HG02938 (cell line): ENCODE measurements around the gene PPIE.
"Not testable (repeated sequence)": the region's sequence is repeated elsewhere in the genome, so short reads cannot be mapped to it uniquely, and the experiment has no call there.

Source experiments
- ATAC-seq: cut with Tn5 transposase; IDR thresholded peaks from one replicate; pipeline ENCODE4 v1.9.1; 2021; ENCODE audit warnings: mild to moderate bottlenecking, moderate library complexity; ENCODE audit not compliant: unreplicated experiment

The PPIE gene

GRCh38 chr1:39776886-39777285, 38.2 kb downstream of the PPIE start:
- ATAC-seq: no peak

- ATAC-seq: no peak
These were observed 38.6 kb downstream of the PPIE start for GRCh38 chr1:39777306-39777705.

- ATAC-seq: not testable (repeated sequence)
These were observed 39.2 kb downstream of the PPIE start for GRCh38 chr1:39777896-39778295.

GRCh38 chr1:39778463-39779099, 39.9 kb downstream of the PPIE start:
- ATAC-seq: not testable (repeated sequence)

GRCh38 chr1:39779137-39779536, 40.5 kb downstream of the PPIE start:
- ATAC-seq: no peak

- ATAC-seq: no peak
These were observed 41.1 kb downstream of the PPIE start for GRCh38 chr1:39779821-39780220.

- no peak for ATAC-seq
These were observed 42.6 kb downstream of the PPIE start for GRCh38 chr1:39781349-39781715.

- ATAC-seq: no peak
These were observed 43.4 kb downstream of the PPIE start for GRCh38 chr1:39782103-39782502.

- ATAC-seq: not testable (repeated sequence)
These were observed 44.0 kb downstream of the PPIE start for GRCh38 chr1:39782685-39783084.

GRCh38 chr1:39786303-39787107, 47.8 kb downstream of the PPIE start:
- ATAC-seq: not testable (repeated sequence)

GRCh38 chr1:39787108-39787375, 48.4 kb downstream of the PPIE start:
- not testable (repeated sequence) for ATAC-seq

- ATAC-seq: no peak
These were observed 48.8 kb downstream of the PPIE start for GRCh38 chr1:39787468-39787867.

- ATAC-seq: not testable (repeated sequence)
These were observed 49.3 kb downstream of the PPIE start for GRCh38 chr1:39787964-39788363.

GRCh38 chr1:39788426-39788757, 49.7 kb downstream of the PPIE start:
- ATAC-seq: no peak

- ATAC-seq: no peak
These were observed 50.3 kb downstream of the PPIE start, which contains the start of gene BMP8B for GRCh38 chr1:39788758-39789570. Gene BMP8B (minus strand): TSS chr1:39788865. CDS start chr1:39788485, 380 bp downstream.

- ATAC-seq: no peak
These were observed 51.0 kb downstream of the PPIE start for GRCh38 chr1:39789571-39790110.

GRCh38 chr1:39791838-39792237, 53.2 kb downstream of the PPIE start:
- no peak for ATAC-seq

GRCh38 chr1:39795651-39796050, 57.0 kb downstream of the PPIE start:
- no peak for ATAC-seq

GRCh38 chr1:39798859-39799769, 60.4 kb downstream of the PPIE start:
- peak; percentile 81 for ATAC-seq

- peak; percentile 45 for ATAC-seq
These were observed 61.2 kb downstream of the PPIE start for GRCh38 chr1:39799770-39800470.
